ENCODE measurements around the gene ATAD3B.
"Not testable (repeated sequence)": the region's sequence is repeated elsewhere in the genome, so short reads cannot be mapped to it uniquely, and the experiment has no call there.

ATAD3B gene

GRCh38 chr1:1432951-1433803, 38.4 kb upstream of the ATAD3B start:
- no peak for DNase-seq (ENCODE audit: low spot score)

DNA sequence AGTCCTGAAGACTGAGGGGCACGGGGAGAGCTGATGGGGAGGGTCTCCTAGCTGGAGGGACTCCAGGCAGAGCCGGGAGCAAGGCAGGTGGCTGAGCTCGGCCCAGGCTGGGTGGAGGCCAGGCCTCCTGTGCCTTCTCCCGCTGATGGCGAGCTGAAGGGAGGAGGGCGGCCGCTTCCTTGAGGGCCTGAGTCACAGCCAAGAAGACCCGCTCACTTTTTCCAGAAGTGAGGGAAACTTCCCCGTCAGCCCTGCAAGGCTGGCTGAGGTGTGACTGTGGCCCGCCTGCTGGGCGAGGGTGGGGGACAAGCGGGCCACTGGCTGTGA, 37.8 kb upstream of the ATAD3B start:
- no peak for DNase-seq (ENCODE audit: low spot score)

DNA sequence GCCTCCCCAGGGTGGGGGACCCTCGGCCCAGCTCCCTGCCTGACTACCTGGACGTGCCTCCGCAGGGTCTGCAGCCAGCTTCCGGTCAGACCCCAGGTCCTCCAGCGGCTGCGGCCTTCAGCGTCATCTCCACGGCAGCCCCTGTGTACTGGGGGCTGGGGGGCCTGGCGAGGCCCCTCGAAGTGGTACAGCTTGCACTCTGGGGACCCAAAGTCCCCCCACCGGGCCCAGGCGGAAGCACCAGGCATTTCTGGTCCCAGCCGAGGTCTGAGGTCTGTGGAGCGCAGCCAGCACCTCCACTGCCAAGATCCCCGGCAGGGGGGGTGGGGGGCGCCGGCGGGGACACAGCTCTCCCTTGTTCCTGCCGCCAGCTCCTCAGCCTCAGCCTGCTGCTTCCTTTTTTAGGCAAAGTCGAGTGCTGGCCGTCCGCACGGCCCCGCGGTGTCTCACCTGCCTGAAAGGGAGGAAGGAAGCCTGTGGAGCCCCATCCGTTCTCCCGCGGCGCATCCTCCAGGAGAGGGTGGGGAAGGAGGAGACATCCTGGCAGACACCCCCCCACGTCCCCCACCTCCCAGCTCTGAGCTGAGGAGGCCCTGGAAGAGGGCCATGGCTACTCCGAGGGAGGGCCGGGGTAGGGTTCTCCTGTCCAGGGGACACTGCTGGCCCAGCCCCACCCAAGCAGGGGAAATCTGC, 37.3 kb upstream of the ATAD3B start:
- DNase-seq (ENCODE audit: low spot score) = no peak

- no peak for DNase-seq (ENCODE audit: low spot score)
Observed at GRCh38 chr1:1434824-1435105, 36.8 kb upstream of the ATAD3B start.

DNA sequence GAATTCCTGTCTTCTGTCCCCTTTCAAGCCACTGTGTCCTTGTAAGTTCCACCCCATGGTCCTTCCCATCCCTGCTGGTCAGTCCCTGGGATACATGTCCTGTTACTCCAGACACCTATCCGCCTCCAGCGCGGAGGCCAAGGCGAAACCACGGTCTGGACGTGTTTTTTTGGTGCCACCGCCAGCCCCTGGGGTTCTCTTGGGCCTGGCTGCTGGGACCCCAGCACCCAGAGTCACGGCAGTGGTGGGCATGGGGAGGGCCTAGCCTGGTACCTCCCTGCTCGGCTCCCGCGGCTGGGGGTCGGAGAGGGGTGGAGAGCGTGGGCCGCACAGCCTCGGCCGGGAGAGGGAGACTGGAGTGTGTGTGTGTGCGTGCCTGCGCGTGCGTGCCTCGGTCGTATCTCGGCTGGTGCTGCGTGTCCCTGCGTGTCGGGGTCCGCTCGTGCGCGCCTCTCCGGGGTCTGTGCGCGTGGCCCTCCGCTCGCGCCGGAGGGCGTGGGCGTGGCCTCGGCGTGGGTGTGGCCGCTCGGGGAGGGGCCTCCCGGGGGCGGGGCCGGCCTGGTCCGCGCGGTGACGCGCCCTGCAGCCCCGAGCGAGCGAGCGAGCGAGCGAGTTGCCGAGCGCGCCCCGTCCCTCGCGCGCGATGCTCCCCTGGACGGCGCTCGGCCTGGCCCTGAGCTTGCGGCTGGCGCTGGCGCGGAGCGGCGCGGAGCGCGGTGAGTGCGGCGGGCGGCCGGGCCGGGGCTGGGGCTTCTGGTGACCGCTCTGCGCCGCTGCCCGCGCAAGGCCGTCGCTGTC, 36.3 kb upstream of the ATAD3B start, which contains the start of gene VWA1:
Gene VWA1, plus strand, starts transcription at position 585 of the 798 bp plus-strand sequence. Its CDS starts 59 bp downstream, at position 644.
- DNase-seq (ENCODE audit: low spot score) = peak; percentile 49

DNA sequence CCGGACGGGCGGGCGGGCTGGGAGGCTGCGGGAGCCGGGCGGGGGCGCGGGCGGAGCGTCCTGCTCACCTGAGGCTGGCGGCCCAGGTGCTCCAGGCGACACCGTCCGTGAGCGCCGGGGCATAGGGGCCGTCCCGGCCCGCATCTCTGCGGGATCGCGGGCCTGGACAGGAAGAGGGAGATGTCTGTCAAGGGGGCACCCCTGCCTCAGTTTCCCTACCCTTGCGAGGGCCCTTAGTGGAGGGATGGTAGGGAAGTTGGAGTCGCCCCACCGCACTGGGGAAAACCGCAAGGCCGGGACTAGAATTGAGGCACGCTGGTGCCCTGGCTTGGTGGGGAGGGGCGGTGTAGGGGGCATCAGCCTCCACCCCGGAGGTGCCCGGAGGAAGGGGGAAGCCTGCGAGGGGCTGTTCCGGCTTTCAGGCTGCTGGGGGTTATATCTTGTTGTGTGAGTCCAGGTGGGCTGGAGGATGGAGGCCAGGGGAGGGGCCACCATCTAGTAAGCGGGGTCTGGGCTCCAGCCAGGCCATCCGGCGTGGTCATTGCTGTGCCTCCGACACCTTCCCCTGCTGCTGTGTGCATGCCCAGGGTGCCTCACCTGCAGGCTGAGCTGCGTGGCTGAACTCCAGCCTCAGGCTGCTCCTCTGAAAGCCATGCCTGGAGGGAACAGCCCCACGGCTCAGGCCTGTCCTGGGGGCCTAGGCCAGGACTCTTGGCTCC, 35.5 kb upstream of the ATAD3B start:
- no peak for DNase-seq (ENCODE audit: low spot score)

DNA sequence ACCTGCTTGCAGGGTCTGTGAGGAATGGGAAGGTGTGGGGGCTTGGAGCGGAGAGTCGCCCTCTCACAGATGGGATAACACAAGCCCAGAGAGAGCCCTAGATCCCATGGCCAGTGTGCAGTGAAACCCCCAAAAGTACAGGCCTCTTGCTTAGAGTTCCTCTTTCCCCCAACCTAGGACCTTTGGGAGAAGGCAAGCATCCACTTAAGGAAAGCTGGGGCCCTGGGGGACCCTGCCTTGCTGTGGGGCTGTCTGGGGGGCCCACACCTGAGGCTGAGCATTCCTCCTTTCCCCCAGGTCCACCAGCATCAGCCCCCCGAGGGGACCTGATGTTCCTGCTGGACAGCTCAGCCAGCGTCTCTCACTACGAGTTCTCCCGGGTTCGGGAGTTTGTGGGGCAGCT, 34.9 kb upstream of the ATAD3B start:
- DNase-seq (ENCODE audit: low spot score) = no peak

DNA sequence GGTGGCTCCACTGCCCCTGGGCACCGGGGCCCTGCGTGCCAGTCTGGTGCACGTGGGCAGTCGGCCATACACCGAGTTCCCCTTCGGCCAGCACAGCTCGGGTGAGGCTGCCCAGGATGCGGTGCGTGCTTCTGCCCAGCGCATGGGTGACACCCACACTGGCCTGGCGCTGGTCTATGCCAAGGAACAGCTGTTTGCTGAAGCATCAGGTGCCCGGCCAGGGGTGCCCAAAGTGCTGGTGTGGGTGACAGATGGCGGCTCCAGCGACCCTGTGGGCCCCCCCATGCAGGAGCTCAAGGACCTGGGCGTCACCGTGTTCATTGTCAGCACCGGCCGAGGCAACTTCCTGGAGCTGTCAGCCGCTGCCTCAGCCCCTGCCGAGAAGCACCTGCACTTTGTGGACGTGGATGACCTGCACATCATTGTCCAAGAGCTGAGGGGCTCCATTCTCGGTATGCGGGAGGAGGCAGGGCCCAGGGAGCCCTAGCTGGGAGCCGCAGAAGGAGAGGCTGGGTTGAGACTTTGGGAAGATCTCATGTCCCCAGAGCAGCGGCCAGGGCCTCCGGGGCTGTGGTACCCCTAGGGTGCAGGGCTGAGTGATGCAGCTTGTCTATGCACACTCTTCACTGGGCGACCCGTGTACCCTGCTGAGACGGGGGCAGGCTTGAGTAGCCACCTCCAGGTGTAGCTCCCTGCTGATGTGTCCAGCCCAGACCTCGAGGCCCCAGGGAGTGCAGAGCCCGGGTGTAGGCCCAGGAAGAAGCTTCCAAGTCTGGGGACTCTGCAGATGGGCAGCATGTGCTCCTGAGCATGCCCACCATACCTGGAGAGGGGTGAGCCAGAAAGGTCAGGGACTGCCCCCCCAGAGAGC, 34.3 kb upstream of the ATAD3B start:
- no peak for DNase-seq (ENCODE audit: low spot score)

GRCh38 chr1:1437904-1438376, 33.6 kb upstream of the ATAD3B start:
- DNase-seq (ENCODE audit: low spot score) = no peak

- DNase-seq (ENCODE audit: low spot score) = no peak
Observed at GRCh38 chr1:1438531-1439381, 32.8 kb upstream of the ATAD3B start.

- DNase-seq (ENCODE audit: low spot score) = no peak
Observed at GRCh38 chr1:1439546-1440261, 31.9 kb upstream of the ATAD3B start.

DNA sequence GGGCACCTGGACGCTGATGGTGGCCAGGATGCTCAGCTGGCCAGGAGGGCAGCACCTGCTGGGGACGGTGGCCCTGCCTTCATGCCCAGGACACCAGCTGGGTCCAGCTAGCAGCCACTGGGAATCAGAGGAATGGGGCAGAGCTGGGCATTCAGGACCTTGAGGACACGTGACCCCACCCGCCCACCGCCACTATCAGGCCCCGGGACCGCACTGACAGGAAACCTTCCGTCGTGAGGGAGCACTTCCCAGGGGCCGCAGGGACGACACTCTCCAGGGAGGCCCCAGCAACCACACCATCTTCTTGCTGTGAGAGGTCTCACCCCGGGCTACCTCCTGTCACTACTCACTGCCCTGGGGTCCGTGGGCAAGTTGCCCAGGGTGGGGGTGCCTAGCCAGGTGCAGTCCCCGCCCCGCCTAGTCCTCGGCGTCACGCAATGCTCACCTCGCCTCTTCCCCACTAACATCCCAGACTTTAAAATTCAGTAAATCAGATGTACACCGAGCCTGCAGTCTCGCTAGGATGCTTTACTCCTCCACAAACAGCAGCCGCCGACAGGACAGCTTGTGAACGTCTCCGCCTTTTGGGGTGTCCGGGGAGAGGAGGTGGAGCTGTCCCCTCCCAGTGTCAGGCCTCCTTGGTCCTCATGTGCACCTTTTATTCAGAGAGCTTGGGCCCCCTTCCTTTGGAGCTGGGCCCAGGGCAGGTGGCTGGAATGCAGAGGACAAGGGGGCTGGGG, 31.1 kb upstream of the ATAD3B start:
- DNase-seq (ENCODE audit: low spot score) = no peak

- peak; percentile 41 for DNase-seq (ENCODE audit: low spot score)
Observed at GRCh38 chr1:1441002-1441888, 30.3 kb upstream of the ATAD3B start.

DNA sequence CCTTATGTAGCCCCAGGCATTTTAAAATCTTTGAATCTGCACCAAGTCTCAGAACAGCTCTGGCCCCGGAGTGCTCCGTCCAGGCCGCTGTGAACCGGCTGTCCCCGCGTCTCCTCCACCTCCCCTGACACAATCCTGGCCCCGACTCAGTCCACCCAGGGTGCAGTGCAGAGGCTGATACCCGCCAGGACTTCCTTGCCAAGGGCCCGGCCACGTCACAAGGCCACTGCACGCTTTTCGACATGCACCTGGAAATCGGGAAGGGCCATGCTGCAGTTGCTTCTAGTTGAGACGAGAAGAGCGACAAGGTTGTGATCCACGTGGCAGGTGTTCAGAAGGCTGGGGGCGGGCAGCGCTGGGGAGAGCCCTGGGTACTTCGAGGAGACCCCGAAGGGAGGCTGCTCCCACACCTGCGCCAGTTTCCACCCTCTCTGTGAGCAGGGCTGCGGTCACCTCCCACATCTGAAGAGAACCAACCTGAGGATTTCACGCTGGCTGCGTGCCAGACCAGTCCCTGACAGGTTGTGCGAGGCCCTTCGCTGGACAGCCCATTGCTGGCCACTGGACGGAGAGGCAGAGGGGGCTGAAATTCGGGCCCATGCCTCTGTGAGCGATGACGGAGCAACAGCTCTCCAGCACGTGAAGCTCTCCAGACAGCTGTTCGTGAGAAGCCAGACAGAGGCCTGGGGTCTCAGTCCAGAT, 29.3 kb upstream of the ATAD3B start:
- no peak for DNase-seq (ENCODE audit: low spot score)

- not testable (repeated sequence) for DNase-seq (ENCODE audit: low spot score)
Observed at GRCh38 chr1:1446631-1447030, 24.9 kb upstream of the ATAD3B start.

DNA sequence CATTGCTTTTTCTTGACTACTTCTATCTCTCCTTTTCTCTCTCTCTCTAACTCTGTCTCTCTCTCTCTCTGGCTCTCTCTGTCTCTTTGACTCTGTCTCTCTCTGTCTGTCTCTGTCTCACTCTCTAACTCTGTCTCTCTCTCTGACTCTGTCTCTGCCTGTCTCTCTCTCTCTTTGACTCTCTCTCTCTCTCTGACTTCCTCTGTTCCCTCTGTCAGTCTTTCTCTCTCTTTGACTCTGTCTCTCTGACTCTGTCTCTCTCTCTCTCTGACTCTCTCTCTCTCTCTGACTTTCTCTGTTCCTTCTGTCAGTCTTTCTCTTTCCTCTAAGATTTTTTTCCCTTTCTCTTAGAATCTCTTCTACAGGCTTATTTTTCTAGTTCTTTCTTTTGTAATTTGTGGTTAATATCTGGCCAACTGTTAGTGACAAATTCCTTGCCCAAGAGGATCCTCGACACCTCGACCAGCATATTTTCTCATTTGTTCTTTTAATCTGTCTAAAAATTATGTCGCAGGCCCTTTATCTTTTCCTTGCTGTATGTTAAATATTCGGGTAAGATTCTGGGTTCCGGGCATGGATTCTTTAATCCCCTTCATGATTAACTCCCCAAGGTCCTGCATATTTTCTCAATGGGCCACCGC, 22.3 kb upstream of the ATAD3B start, which contains the start of gene ATAD3C:
Gene ATAD3C, plus strand, starts transcription at position 591 of the 641 bp plus-strand sequence. CDS start 995 bp downstream, outside the sequence.
- no peak for DNase-seq (ENCODE audit: low spot score)

Data from CD4-positive, alpha-beta T cell treated with Interleukin-15 for 4 hours (primary cell).